B cell (primary cell): ENCODE data around the gene PRPS1. TPM values are rescaled to one million over a fixed set of nuclear protein-coding genes. Genes with fewer than 3 reads are reported as not detected.

Experiments
- ATAC-seq: fragments of 200-7000 bp; cut with Tn5 transposase; one replicate; pipeline ENCODE4 v1.10.0; 2021; ENCODE audit warnings: low read depth, mild to moderate bottlenecking, moderate number of reproducible peaks, moderate library complexity
- CTCF ChIA-PET: fragments of 350-600 bp; sonication (Branson Sonifier 250); formaldehyde crosslinking; loops from one replicate; lab custom pipeline; 2021; ENCODE audit warnings: antibody characterized with exemption, inconsistent platforms; lab: Charles Lee
- POLR2A ChIA-PET: fragments of 350-600 bp; sonication (Branson Sonifier 250); formaldehyde crosslinking; loops from one replicate; lab custom pipeline; 2021; ENCODE audit warnings: antibody characterized with exemption; lab: Charles Lee
- DNase-seq: peaks from one replicate; pipeline ENCODE4 v3.0.0; 2013
- H2AFZ ChIP-seq: 2 replicates; pipeline ENCODE4 v1.6.1; 2012; ENCODE audit warnings: mild to moderate bottlenecking, low read depth, low read length; ENCODE audit not compliant: insufficient read depth, poor library complexity, severe bottlenecking
- H3K27ac ChIP-seq, 2 donors: 1 replicate in 1 of 2; 2 replicates in 1 of 2; pipeline ENCODE4 v1.5.1; 2012 to 2013; ENCODE audit warnings: low read length in 2 of 2, mild to moderate bottlenecking in 2 of 2, moderate library complexity in 1 of 2
- H3K27me3 ChIP-seq, 4 experiments: fragments of 200-600 bp in 1 of 4; sonication (generic) in 1 of 4; replicated peaks in 1 of 4; 1 replicate in 2 of 4; 2 replicates in 2 of 4; pipeline versions ENCODE4 v1.6.1 to v1.7.0; 2013 to 2016; ENCODE audit warnings: low read length in 3 of 4, mild to moderate bottlenecking in 2 of 4, mixed read lengths in 1 of 4, moderate library complexity in 1 of 4; ENCODE audit not compliant: insufficient read depth in 4 of 4, control insufficient read depth in 3 of 4; ENCODE audit errors: control extremely low read depth in 1 of 4
- H3K36me3 ChIP-seq, 2 experiments: replicated peaks in 1 of 2; 1 replicate in 1 of 2; 2 replicates in 1 of 2; pipeline versions ENCODE4 v1.6.1 to v1.7.1; 2013; ENCODE audit warnings: low read length in 1 of 2; ENCODE audit not compliant: insufficient read depth in 2 of 2, control insufficient read depth in 1 of 2; ENCODE audit errors: control extremely low read depth in 1 of 2, extremely low read depth in 1 of 2
- H3K4me1 ChIP-seq, 2 donors: fragments of 200-600 bp in 1 of 2; sonication (generic) in 1 of 2; 1 replicate in 1 of 2; 2 replicates in 1 of 2; pipeline versions ENCODE4 v1.5.1 to v1.6.1; 2013 to 2017; ENCODE audit warnings: low read length in 2 of 2; ENCODE audit not compliant: control insufficient read depth in 2 of 2, insufficient read depth in 2 of 2
- H3K4me2 ChIP-seq: replicated peaks from 2 replicates; pipeline ENCODE3; 2012; ENCODE audit warnings: mild to moderate bottlenecking, low read depth, low read length; ENCODE audit not compliant: poor library complexity, severe bottlenecking
- H3K4me3 ChIP-seq, 5 experiments: fragments of 200-600 bp in 1 of 5; sonication (generic) in 1 of 5; 1 replicate in 3 of 5; 2 replicates in 2 of 5; pipeline versions ENCODE4 v1.5.1 to v1.7.0; 2011 to 2016; ENCODE audit warnings: low read length in 4 of 5, mild to moderate bottlenecking in 4 of 5, low read depth in 2 of 5, control low read depth in 1 of 5, moderate library complexity in 1 of 5; ENCODE audit not compliant: insufficient read depth in 1 of 5; ENCODE audit errors: control extremely low read depth in 1 of 5, extremely low read depth in 1 of 5
- H3K79me2 ChIP-seq: fragments of 200-600 bp; sonication (generic); one replicate; pipeline ENCODE4 v1.6.0; 2016; ENCODE audit warnings: low read length; ENCODE audit not compliant: control insufficient read depth, insufficient read depth
- H3K9ac ChIP-seq: fragments of 200-600 bp; sonication (generic); 2 replicates; pipeline ENCODE4 v1.6.1; 2017; ENCODE audit warnings: mild to moderate bottlenecking, low read length, moderate library complexity
- H3K9me3 ChIP-seq, 3 donors: one replicate each; pipeline versions ENCODE4 v1.6.1 to v1.7.1; 2013; ENCODE audit warnings: low read length in 2 of 3; ENCODE audit not compliant: control insufficient read depth in 2 of 3, insufficient read depth in 1 of 3; ENCODE audit errors: control extremely low read depth in 1 of 3
- H4K20me1 ChIP-seq: 2 replicates; pipeline ENCODE4 v1.6.0; 2012; ENCODE audit warnings: mild to moderate bottlenecking, low read length; ENCODE audit not compliant: insufficient read depth, control insufficient read depth, poor library complexity, severe bottlenecking
- H3K27ac Mint-ChIP-seq: one replicate; pipeline ENCODE4 v1.8.0; 2021; ENCODE audit warnings: mixed read lengths
- H3K27me3 Mint-ChIP-seq: one replicate; pipeline ENCODE4 v1.8.0; 2021; ENCODE audit warnings: mixed read lengths
- H3K4me1 Mint-ChIP-seq: one replicate; pipeline ENCODE4 v1.8.0; 2021; ENCODE audit warnings: mixed read lengths
- H3K4me3 Mint-ChIP-seq: one replicate; pipeline ENCODE4 v1.8.0; 2021; ENCODE audit warnings: mixed read lengths
- H3K9me3 Mint-ChIP-seq: one replicate; pipeline ENCODE4 v1.8.0; 2022; ENCODE audit warnings: mixed read lengths; ENCODE audit not compliant: insufficient read depth
- CTCF ChIP-seq: fragments of 200-600 bp; IDR thresholded peaks from one replicate; pipeline ENCODE4 v1.8.0; 2022; ENCODE audit warnings: antibody characterized with exemption, mild to moderate bottlenecking
- EZH2 ChIP-seq: IDR thresholded peaks from 2 replicates; pipeline ENCODE4 v1.6.1; 2012; ENCODE audit warnings: borderline replicate concordance, low read depth, mild to moderate bottlenecking, moderate library complexity, low read length; ENCODE audit not compliant: insufficient read depth, poor library complexity, severe bottlenecking
- WGBS: methylation state at CpG from one replicate; pipeline ENCODE4 v1.1.5; 2013; ENCODE audit warnings: missing lambda C conversion rate; ENCODE audit not compliant: insufficient coverage; 5-methylcytosine and 5-hydroxymethylcytosine counted together
- intact Hi-C: fragments of 100-400 bp; cut with micrococcal nuclease; formaldehyde crosslinking; loops from one replicate; pipeline ENCODE4 v1.10.0; 2022
- polyA minus RNA-seq: library from RNA; depleted of rRNA, polyadenylated mRNA; stranded (reverse); fragments of >200 nt; gene quantifications from 2 replicates; pipeline ENCODE4 v1.2.3, GENCODE V29; 2012
- polyA plus RNA-seq: library from polyadenylated mRNA; depleted of rRNA; stranded (reverse); fragments of >200 nt; gene quantifications from 2 replicates; pipeline ENCODE4 v1.2.3, GENCODE V29; 2012
- total RNA-seq, 2 donors: library from RNA; stranded (reverse); fragments of 120-200 nt in 1 of 2; gene quantifications; 1 replicate in 1 of 2; 2 replicates in 1 of 2; pipeline versions ENCODE4 v1.2.3 to v1.2.4, GENCODE V29; 2013 to 2022

Gene PRPS1
- 45.0 and 52.1 TPM in 2 replicates for total RNA-seq
- 44.4 TPM for total RNA-seq (2013)
- polyA plus RNA-seq, result 42.2 and 59.0 TPM in 2 replicates
- 30.4 TPM in 2 replicates for polyA minus RNA-seq

GRCh38 chrX:107627838-107628661, at the start of gene PRPS1:
PRPS1 (plus strand) TSS chrX:107628510; CDS start chrX:107628629, 119 bp downstream.
- ChIA-PET POLR2A (interaction anchor here (0.7 to 1.8 kb wide), 7 partner anchors 16 to 149 kb away, joined by 3 to 7 read pairs (median 4); partner anchors contain the start of genes NCBP2L and TSC22D3), CTCF (interaction anchor here (0.8 to 4.0 kb wide), 7 partner anchors 27 to 149 kb away, joined by 3 to 20 read pairs (median 4); partner anchors contain the start of genes NCBP2L and TSC22D3)
- Histone ChIP-seq H3K36me3 (no peaks in the 10 kb centered on the region), H3K27ac (peak within 1 kb of the TSS; percentile 80), H4K20me1 (no peaks in the 10 kb centered on the region), H2AFZ (peak within 1 kb of the TSS; percentile 69), H3K27me3 (no peaks in the 10 kb centered on the region), H3K79me2 (peaks cover 44% of the 10 kb centered on the region), H3K9me3 (no peaks in the 10 kb centered on the region), H3K4me3 (peak within 1 kb of the TSS; percentile 51 to 83 (median 75)), H3K4me1 (peaks cover 8 to 19% of the 10 kb centered on the region in 2 donors), H3K4me2 (peak within 1 kb of the TSS; percentile 70), H3K9ac (peak within 1 kb of the TSS; percentile 74)
- WGBS, result 0% methylated on average over 7 of the region's 37 CpGs
- no peaks in the 10 kb centered on the region for H3K27me3 Mint-ChIP-seq
- no peak for TF ChIP-seq CTCF
- TF ChIP-seq EZH2, result no peak
- no peaks in the 10 kb centered on the region for H3K9me3 Mint-ChIP-seq
- DNase-seq (peak; percentile 91), ATAC-seq (peak; percentile 99)
- intact Hi-C loops, result loop anchor here (1.0 to 5.0 kb wide), 7 partner anchors 27 to 626 kb away; partner anchors contain the start of genes ATG4A, DNAAF6, MORC4 and NCBP2L
- peak within 1 kb of the TSS; percentile 97 for H3K4me3 Mint-ChIP-seq
- H3K4me1 Mint-ChIP-seq, result peaks cover 31% of the 10 kb centered on the region
- H3K27ac Mint-ChIP-seq, result peak within 1 kb of the TSS; percentile 92

- Histone ChIP-seq H2AFZ (no peak overlapping the region), H3K79me2 (no peaks in the 10 kb centered on the region), H4K20me1 (no peaks in the 10 kb centered on the region), H3K4me1 (no peaks in the 10 kb centered on the region), H3K36me3 (no peaks in the 10 kb centered on the region), H3K4me3 (no peak overlapping the region), H3K27me3 (no peaks in the 10 kb centered on the region), H3K9me3 (no peaks in the 10 kb centered on the region), H3K27ac (no peak overlapping the region), H3K4me2 (no peak overlapping the region), H3K9ac (no peak overlapping the region)
- DNase-seq (no peak), ATAC-seq (no peak)
- TF ChIP-seq EZH2, result no peak
- TF ChIP-seq CTCF, result no peak
- WGBS, result no CpG with 5 or more reads among the region's 3 CpGs
- no peaks in the 10 kb centered on the region for H3K9me3 Mint-ChIP-seq
- H3K27ac Mint-ChIP-seq, result no peak overlapping the region
- CTCF ChIA-PET, result no interaction called here
- intact Hi-C loops, result no loop called here
- no peaks in the 10 kb centered on the region for H3K4me1 Mint-ChIP-seq
- H3K27me3 Mint-ChIP-seq, result no peaks in the 10 kb centered on the region
- POLR2A ChIA-PET, result no interaction called here
- H3K4me3 Mint-ChIP-seq, result no peak overlapping the region
Measured at GRCh38 chrX:107579956-107580355, 48.4 kb upstream of the PRPS1 start.
